HCT116 (cell line): ENCODE data around the gene BATF3. TPM values are rescaled to one million over a fixed set of nuclear protein-coding genes. Genes with fewer than 3 reads are reported as not detected.

Source experiments
- ATAC-seq: fragments of 200-7000 bp; cut with Tn5 transposase; 2 replicates; pipeline ENCODE4 v1.9.1; 2020; ENCODE audit warnings: mild to moderate bottlenecking, moderate library complexity
- BruUV-seq: library from RNA; stranded (reverse); fragments of 400-500 nt; replicated peaks from 2 replicates; lab custom pipeline; 2021; lab: Mats Ljungman, UMichigan
- CTCF ChIA-PET: fragments of 300-600 bp; sonication (Branson Sonifier 250); formaldehyde crosslinking; loops from one replicate; lab custom pipeline; 2021; ENCODE audit warnings: antibody characterized with exemption; lab: Charles Lee
- POLR2A ChIA-PET: fragments of 300-600, 350-600 bp; sonication (Branson Sonifier 250); formaldehyde crosslinking; loops from one replicate; lab custom pipeline; 2021; ENCODE audit warnings: antibody characterized with exemption; lab: Charles Lee
- RAD21 ChIA-PET, 2 experiments: fragments of 300-600 bp; sonication (Branson Sonifier 250); formaldehyde crosslinking; loops; one replicate each; lab custom pipeline; 2023; ENCODE audit warnings: low total read pairs in 2 of 2; ENCODE audit not compliant: uncharacterized antibody in 2 of 2, unreplicated experiment in 2 of 2, low non-redundant PET in 1 of 2; lab: Charles Lee
- DNase-seq: peaks from one replicate; pipeline ENCODE4 v3.0.0-alpha.2; 2010; ENCODE audit warnings: low read depth, low spot score
- H2AFZ ChIP-seq: fragments of 200-600 bp; shearing (Covaris generic), sonication (generic); 2 replicates; pipeline ENCODE4 v1.6.1; 2017; ENCODE audit warnings: low read depth, mixed run types, mixed read lengths, antibody characterized with exemption, low read length; ENCODE audit not compliant: poor library complexity, severe bottlenecking
- H3K27ac ChIP-seq: 2 replicates; pipeline ENCODE4 v1.5.1; 2012; ENCODE audit warnings: low read depth, low read length
- H3K27me3 ChIP-seq: fragments of 200-600 bp; sonication (generic); 2 replicates; pipeline ENCODE4 v1.6.1; 2016; ENCODE audit warnings: mixed run types, low read length, mixed read lengths; ENCODE audit not compliant: insufficient read depth
- H3K36me3 ChIP-seq, 2 experiments: fragments of 200-500 bp in 1 of 2; fragments of 200-600 bp in 1 of 2; sonication (Bioruptor generic) in 1 of 2; sonication (generic) in 1 of 2; 2 replicates each; pipeline versions ENCODE4 v1.5.1 to v1.6.1; 2014 to 2016; ENCODE audit warnings: low read length in 2 of 2, inconsistent platforms in 1 of 2, mixed read lengths in 1 of 2, mixed run types in 1 of 2; ENCODE audit not compliant: insufficient read depth in 2 of 2, control insufficient read depth in 1 of 2
- H3K4me1 ChIP-seq, 2 experiments: fragments of 200-600 bp in 1 of 2; sonication (generic) in 1 of 2; 2 replicates each; pipeline versions ENCODE4 v1.5.1 to v1.6.1; 2012 to 2017; ENCODE audit warnings: low read length in 2 of 2, inconsistent platforms in 1 of 2, mild to moderate bottlenecking in 1 of 2, mixed read lengths in 1 of 2, mixed run types in 1 of 2, moderate library complexity in 1 of 2; ENCODE audit not compliant: insufficient read depth in 2 of 2, control insufficient read depth in 1 of 2
- H3K4me2 ChIP-seq: fragments of 200-600 bp; sonication (generic); 2 replicates; pipeline ENCODE4 v1.6.1; 2017; ENCODE audit warnings: mixed run types, low read length, mixed read lengths
- H3K4me3 ChIP-seq, 2 experiments: fragments of 200-600 bp in 1 of 2; sonication (generic) in 1 of 2; replicated peaks in 1 of 2; 2 replicates each; pipeline ENCODE4 v1.5.1; 2011 to 2016; ENCODE audit warnings: low read length in 2 of 2, control low read depth in 1 of 2, low read depth in 1 of 2, mild to moderate bottlenecking in 1 of 2, mixed read lengths in 1 of 2, mixed run types in 1 of 2
- H3K79me2 ChIP-seq: fragments of 200-600 bp; sonication (generic); 2 replicates; pipeline ENCODE4 v1.6.1; 2017; ENCODE audit warnings: mild to moderate bottlenecking, mixed run types, low read length, moderate library complexity, mixed read lengths; ENCODE audit not compliant: insufficient read depth
- H3K9ac ChIP-seq: fragments of 200-600 bp; sonication (generic); 2 replicates; pipeline ENCODE4 v1.6.1; 2016; ENCODE audit warnings: low read length, mixed read lengths
- H3K9me2 ChIP-seq: fragments of 200-600 bp; sonication (generic), shearing (Covaris generic); 2 replicates; pipeline ENCODE4 v1.6.1; 2017; ENCODE audit warnings: mixed run types, mild to moderate bottlenecking, moderate library complexity; ENCODE audit not compliant: insufficient read depth
- H3K9me3 ChIP-seq, 2 experiments: fragments of 200-500 bp in 1 of 2; fragments of 200-600 bp in 1 of 2; sonication (Bioruptor generic) in 1 of 2; sonication (generic) in 1 of 2; 2 replicates each; pipeline ENCODE4 v1.6.1; 2014 to 2017; ENCODE audit warnings: low read length in 2 of 2, mixed read lengths in 2 of 2, inconsistent platforms in 1 of 2, low read depth in 1 of 2, mild to moderate bottlenecking in 1 of 2, mixed run types in 1 of 2, moderate library complexity in 1 of 2; ENCODE audit not compliant: control insufficient read depth in 1 of 2, insufficient read depth in 1 of 2
- H4K20me1 ChIP-seq: fragments of 200-600 bp; sonication (generic), shearing (Covaris generic); 2 replicates; pipeline ENCODE4 v1.6.1; 2017; ENCODE audit warnings: mixed run types, mild to moderate bottlenecking, moderate library complexity; ENCODE audit not compliant: insufficient read depth
- ATF3 ChIP-seq: IDR thresholded peaks from 2 replicates; pipeline ENCODE4 v1.6.1; 2012
- CBX3 ChIP-seq: IDR thresholded peaks from 2 replicates; pipeline ENCODE4 v1.6.1; 2012; ENCODE audit warnings: low read depth
- CEBPB ChIP-seq: IDR thresholded peaks from 2 replicates; pipeline ENCODE4 v1.6.1; 2012; ENCODE audit warnings: low read depth
- EGR1 ChIP-seq: IDR thresholded peaks from 2 replicates; pipeline ENCODE4 v1.6.1; 2012; ENCODE audit warnings: low read depth
- ELF1 ChIP-seq: IDR thresholded peaks from 2 replicates; pipeline ENCODE4 v1.6.1; 2012; ENCODE audit warnings: low read depth, borderline replicate concordance
- EZH2 ChIP-seq: fragments of 200-600 bp; sonication (generic); IDR thresholded peaks from 2 replicates; pipeline ENCODE4 v1.6.1; 2017; ENCODE audit warnings: antibody characterized with exemption, mixed run types
- EZH2phosphoT487 ChIP-seq: fragments of 200-600 bp; IDR thresholded peaks from 2 replicates; pipeline ENCODE4 v1.6.1; 2018; ENCODE audit warnings: antibody characterized with exemption, borderline replicate concordance
- JUND ChIP-seq: IDR thresholded peaks from 2 replicates; pipeline ENCODE4 v1.6.1; 2012
- MAX ChIP-seq: IDR thresholded peaks from 2 replicates; pipeline ENCODE4 v1.6.1; 2012
- POLR2A ChIP-seq: IDR thresholded peaks from 2 replicates; pipeline ENCODE4 v1.7.0; 2011; ENCODE audit warnings: borderline replicate concordance; ENCODE audit not compliant: insufficient read depth, insufficient read length; ENCODE audit errors: extremely low read depth
- POLR2AphosphoS5 ChIP-seq: IDR thresholded peaks from 2 replicates; pipeline ENCODE4 v1.6.1; 2011; ENCODE audit warnings: mild to moderate bottlenecking, low read depth, low read length, moderate library complexity
- RAD21 ChIP-seq: IDR thresholded peaks from 2 replicates; pipeline ENCODE4 v1.6.1; 2012; ENCODE audit warnings: low read depth, mild to moderate bottlenecking
- REST ChIP-seq: IDR thresholded peaks from 2 replicates; pipeline ENCODE4 v1.6.1; 2012; ENCODE audit warnings: low read depth
- SIN3A ChIP-seq: IDR thresholded peaks from 2 replicates; pipeline ENCODE4 v1.6.1; 2012; ENCODE audit warnings: low read depth
- SP1 ChIP-seq: IDR thresholded peaks from 2 replicates; pipeline ENCODE4 v1.6.1; 2012; ENCODE audit warnings: low read depth
- SRF ChIP-seq: IDR thresholded peaks from 2 replicates; pipeline ENCODE4 v1.6.1; 2012; ENCODE audit warnings: low read depth
- TCF7L2 ChIP-seq: IDR thresholded peaks from 2 replicates; pipeline ENCODE4 v1.7.0; 2011; ENCODE audit warnings: borderline replicate concordance, inconsistent platforms; ENCODE audit not compliant: insufficient read depth, insufficient read length; ENCODE audit errors: extremely low read depth
- intact Hi-C: fragments of 100-400 bp; cut with micrococcal nuclease; formaldehyde crosslinking; loops from 2 replicates; pipeline ENCODE4 v1.10.0; 2022
- total RNA-seq: library from RNA; stranded (reverse); gene quantifications from one replicate; pipeline ENCODE4 v1.2.1, GENCODE V29; 2021; ENCODE audit not compliant: unreplicated experiment
- TF ChIP-seq, protein P1 (sequence below): IDR thresholded peaks from 2 replicates; pipeline ENCODE4 v1.6.1; 2011; ENCODE audit warnings: mild to moderate bottlenecking, low read length, moderate library complexity; ENCODE audit not compliant: insufficient replicate concordance; ENCODE audit errors: extremely low read depth
- TF ChIP-seq, protein P2 (sequence below), 3 experiments: fragments of 200-600 bp in 1 of 3; sonication (generic) in 1 of 3; IDR thresholded peaks in 2 of 3; conservative IDR thresholded peaks in 1 of 3; 2 replicates each; pipeline ENCODE4 v1.5.1; 2012 to 2017; ENCODE audit warnings: low read depth in 2 of 3, low read length in 2 of 3, antibody characterized with exemption in 1 of 3, borderline replicate concordance in 1 of 3, control low read depth in 1 of 3, mild to moderate bottlenecking in 1 of 3, mixed read lengths in 1 of 3, mixed run types in 1 of 3, moderate library complexity in 1 of 3; ENCODE audit not compliant: insufficient read depth in 1 of 3

BATF3 gene
- total RNA-seq, 1 experiment from 2014 or later = 4.8 TPM

GRCh38 chr1:212641956-212642355 is 57.7 kb downstream of the BATF3 start:
- Histone ChIP-seq H3K4me3 (no peak overlapping the region), H3K27me3 (no peaks in the 10 kb centered on the region), H3K4me1 (no peaks in the 10 kb centered on the region), H4K20me1 (no peaks in the 10 kb centered on the region), H3K36me3 (no peaks in the 10 kb centered on the region), H3K9me3 (no peaks in the 10 kb centered on the region), H3K4me2 (no peak overlapping the region), H3K79me2 (no peaks in the 10 kb centered on the region), H3K27ac (no peak overlapping the region), H3K9me2 (no peaks in the 10 kb centered on the region), H3K9ac (no peak overlapping the region), H2AFZ (no peak overlapping the region)
- ATAC-seq (no peak), DNase-seq (no peak)
- TF ChIP-seq CEBPB (no peak), EGR1 (no peak), ELF1 (no peak), POLR2A (no peak), POLR2AphosphoS5 (no peak), EZH2 (no peak), RAD21 (no peak), JUND (no peak), SP1 (no peak), ATF3 (no peak), REST (no peak), SRF (no peak), TCF7L2 (no peak), SIN3A (no peak), CBX3 (no peak), EZH2phosphoT487 (no peak), MAX (no peak)
- TF ChIP-seq, protein P1, sequence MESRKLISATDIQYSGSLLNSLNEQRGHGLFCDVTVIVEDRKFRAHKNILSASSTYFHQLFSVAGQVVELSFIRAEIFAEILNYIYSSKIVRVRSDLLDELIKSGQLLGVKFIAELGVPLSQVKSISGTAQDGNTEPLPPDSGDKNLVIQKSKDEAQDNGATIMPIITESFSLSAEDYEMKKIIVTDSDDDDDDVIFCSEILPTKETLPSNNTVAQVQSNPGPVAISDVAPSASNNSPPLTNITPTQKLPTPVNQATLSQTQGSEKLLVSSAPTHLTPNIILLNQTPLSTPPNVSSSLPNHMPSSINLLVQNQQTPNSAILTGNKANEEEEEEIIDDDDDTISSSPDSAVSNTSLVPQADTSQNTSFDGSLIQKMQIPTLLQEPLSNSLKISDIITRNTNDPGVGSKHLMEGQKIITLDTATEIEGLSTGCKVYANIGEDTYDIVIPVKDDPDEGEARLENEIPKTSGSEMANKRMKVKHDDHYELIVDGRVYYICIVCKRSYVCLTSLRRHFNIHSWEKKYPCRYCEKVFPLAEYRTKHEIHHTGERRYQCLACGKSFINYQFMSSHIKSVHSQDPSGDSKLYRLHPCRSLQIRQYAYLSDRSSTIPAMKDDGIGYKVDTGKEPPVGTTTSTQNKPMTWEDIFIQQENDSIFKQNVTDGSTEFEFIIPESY = no peak
- TF ChIP-seq, protein P2, sequence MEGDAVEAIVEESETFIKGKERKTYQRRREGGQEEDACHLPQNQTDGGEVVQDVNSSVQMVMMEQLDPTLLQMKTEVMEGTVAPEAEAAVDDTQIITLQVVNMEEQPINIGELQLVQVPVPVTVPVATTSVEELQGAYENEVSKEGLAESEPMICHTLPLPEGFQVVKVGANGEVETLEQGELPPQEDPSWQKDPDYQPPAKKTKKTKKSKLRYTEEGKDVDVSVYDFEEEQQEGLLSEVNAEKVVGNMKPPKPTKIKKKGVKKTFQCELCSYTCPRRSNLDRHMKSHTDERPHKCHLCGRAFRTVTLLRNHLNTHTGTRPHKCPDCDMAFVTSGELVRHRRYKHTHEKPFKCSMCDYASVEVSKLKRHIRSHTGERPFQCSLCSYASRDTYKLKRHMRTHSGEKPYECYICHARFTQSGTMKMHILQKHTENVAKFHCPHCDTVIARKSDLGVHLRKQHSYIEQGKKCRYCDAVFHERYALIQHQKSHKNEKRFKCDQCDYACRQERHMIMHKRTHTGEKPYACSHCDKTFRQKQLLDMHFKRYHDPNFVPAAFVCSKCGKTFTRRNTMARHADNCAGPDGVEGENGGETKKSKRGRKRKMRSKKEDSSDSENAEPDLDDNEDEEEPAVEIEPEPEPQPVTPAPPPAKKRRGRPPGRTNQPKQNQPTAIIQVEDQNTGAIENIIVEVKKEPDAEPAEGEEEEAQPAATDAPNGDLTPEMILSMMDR (IDR thresholded peaks at IDR 0.05 in 2 of 3, conservative IDR thresholded peaks at IDR 0.05 in 1 of 3; ENCODE audit: borderline replicate concordance in 1 of 3, insufficient read depth in 1 of 3, low read depth in 2 of 3, low read length in 2 of 3) = no peak
- ChIA-PET POLR2A (no interaction called here), RAD21 (no interaction called here), CTCF (no interaction called here)
- intact Hi-C loops = no loop called here
- BruUV-seq = no TSS peak
